Panc1 (cell line): ENCODE results near the gene NFATC4. TPM values are rescaled to one million over a fixed set of nuclear protein-coding genes. Genes with fewer than 3 reads are reported as not detected.

Source experiments
- ATAC-seq: fragments of 200-7000 bp; cut with Tn5 transposase; 2 replicates; pipeline ENCODE4 v1.9.1; 2020; ENCODE audit warnings: mild to moderate bottlenecking, moderate library complexity
- BruUV-seq: library from RNA; stranded (reverse); fragments of 400-500 nt; replicated peaks from 2 replicates; lab custom pipeline; 2021; lab: Mats Ljungman, UMichigan
- CTCF ChIA-PET: fragments of 300-600 bp; sonication (Branson Sonifier 250); formaldehyde crosslinking; loops from one replicate; lab custom pipeline; 2022; ENCODE audit warnings: antibody characterized with exemption; lab: Charles Lee
- POLR2A ChIA-PET: fragments of 300-600 bp; sonication (Branson Sonifier 250); formaldehyde crosslinking; loops from one replicate; lab custom pipeline; 2022; ENCODE audit warnings: antibody characterized with exemption; lab: Charles Lee
- DNase-seq: peaks from one replicate; pipeline ENCODE4 v3.0.0-alpha.2; 2010; ENCODE audit warnings: low read depth, low spot score
- H3K27ac ChIP-seq: 2 replicates; pipeline ENCODE4 v1.5.1; 2011; ENCODE audit warnings: mild to moderate bottlenecking, low read length, inconsistent platforms
- H3K27me3 ChIP-seq: fragments of 200-500 bp; sonication (Bioruptor generic); 2 replicates; pipeline ENCODE4 v1.6.0; 2014; ENCODE audit warnings: low read length, inconsistent platforms; ENCODE audit not compliant: control insufficient read depth, insufficient read depth
- H3K36me3 ChIP-seq: fragments of 200-500 bp; sonication (Bioruptor generic); 2 replicates; pipeline ENCODE4 v1.5.1; 2014; ENCODE audit warnings: inconsistent platforms, mild to moderate bottlenecking, low read length, moderate library complexity; ENCODE audit not compliant: control insufficient read depth, insufficient read depth
- H3K4me1 ChIP-seq: 2 replicates; pipeline ENCODE4 v1.5.1; 2011; ENCODE audit warnings: inconsistent platforms, mild to moderate bottlenecking, low read length, moderate library complexity; ENCODE audit not compliant: control insufficient read depth, insufficient read depth
- H3K4me3 ChIP-seq, 2 experiments: 2 replicates each; pipeline ENCODE4 v1.5.1; 2011 to 2012; ENCODE audit warnings: low read depth in 2 of 2, low read length in 2 of 2, mild to moderate bottlenecking in 2 of 2, inconsistent platforms in 1 of 2, moderate library complexity in 1 of 2
- H3K9me3 ChIP-seq: fragments of 200-500 bp; sonication (Bioruptor generic); 2 replicates; pipeline ENCODE4 v1.5.1; 2014; ENCODE audit warnings: low read depth, mild to moderate bottlenecking, inconsistent platforms, low read length, moderate library complexity; ENCODE audit not compliant: control insufficient read depth, insufficient read depth
- CTCF ChIP-seq: fragments of 450-650 bp; IDR thresholded peaks from 2 replicates; pipeline ENCODE4 v1.5.1; 2017; ENCODE audit warnings: mild to moderate bottlenecking
- POLR2AphosphoS5 ChIP-seq: IDR thresholded peaks from 2 replicates; pipeline ENCODE4 v1.6.1; 2012; ENCODE audit warnings: mild to moderate bottlenecking, low read depth, low read length, moderate library complexity
- REST ChIP-seq, 2 experiments: IDR thresholded peaks; 2 replicates each; pipeline ENCODE4 v1.6.1; 2011 to 2012; ENCODE audit warnings: low read depth in 2 of 2, control low read depth in 1 of 2, low read length in 1 of 2, mild to moderate bottlenecking in 1 of 2, moderate library complexity in 1 of 2; ENCODE audit not compliant: insufficient read depth in 1 of 2
- SIN3A ChIP-seq: IDR thresholded peaks from 2 replicates; pipeline ENCODE4 v1.6.1; 2012; ENCODE audit warnings: low read depth, mild to moderate bottlenecking, low read length, moderate library complexity, borderline replicate concordance; ENCODE audit not compliant: insufficient read depth
- TCF7L2 ChIP-seq: IDR thresholded peaks from 2 replicates; pipeline ENCODE4 v1.6.1; 2011; ENCODE audit warnings: mild to moderate bottlenecking, low read depth, low read length, inconsistent platforms
- in situ Hi-C: cut with HindIII; loops from 2 replicates; pipeline ENCODE4 v1.10.0; 2016; ENCODE audit warnings: low sequenced_read_pairs, low pct_unique_long_range_greater_than_20kb
- intact Hi-C: fragments of 100-400 bp; cut with micrococcal nuclease; formaldehyde crosslinking; loops from one replicate; pipeline ENCODE4 v1.10.0; 2022; ENCODE audit not compliant: unreplicated experiment
- total RNA-seq: library from RNA; stranded (reverse); gene quantifications from one replicate; pipeline ENCODE4 v1.2.1, GENCODE V29; 2021; ENCODE audit not compliant: unreplicated experiment

NFATC4 gene
- total RNA-seq, 1 experiment from 2014 or later: 0.36 TPM

DNA sequence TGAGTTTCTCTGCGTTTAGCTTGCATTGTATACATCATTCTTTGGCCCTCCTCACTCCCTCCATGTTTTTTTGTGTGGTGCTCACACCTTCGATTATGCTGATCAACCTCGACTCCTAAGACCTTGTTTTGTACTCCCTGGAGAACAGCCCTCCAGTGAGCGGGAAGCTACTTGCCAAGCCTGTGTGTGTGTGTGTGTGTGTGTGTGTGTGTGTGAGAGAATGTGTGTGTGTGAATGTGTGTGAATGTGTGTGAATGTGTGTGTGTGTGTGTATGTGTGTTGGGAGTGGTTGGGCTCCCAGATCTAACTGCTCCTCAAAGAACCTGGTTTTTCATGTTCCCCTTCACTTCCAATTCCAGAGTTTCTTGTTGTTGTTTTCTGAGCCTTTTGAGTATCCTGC is 36.8 kb downstream of the NFATC4 start:
- DNase-seq (no peak), ATAC-seq (no peak)
- H3K36me3 ChIP-seq: no peaks in the 10 kb centered on the region
- H3K4me3 ChIP-seq: no peak overlapping the region
- BruUV-seq: no TSS peak
- H3K27ac ChIP-seq: no peak overlapping the region
- H3K9me3 ChIP-seq: no peaks in the 10 kb centered on the region
- CTCF ChIA-PET: no interaction called here
- H3K4me1 ChIP-seq: no peaks in the 10 kb centered on the region
- peaks cover 3% of the 10 kb centered on the region for H3K27me3 ChIP-seq
- in situ Hi-C loops (no loop called here), intact Hi-C loops (no loop called here)
- POLR2A ChIA-PET: no interaction called here
- TF ChIP-seq TCF7L2: no peak
- no peak for TF ChIP-seq SIN3A
- no peak for TF ChIP-seq POLR2AphosphoS5
- no peak for TF ChIP-seq CTCF
- TF ChIP-seq REST (IDR thresholded peaks at IDR 0.05; ENCODE audit: insufficient read depth in 1 of 2, low read depth in 2 of 2, low read length in 1 of 2): no peak

DNA sequence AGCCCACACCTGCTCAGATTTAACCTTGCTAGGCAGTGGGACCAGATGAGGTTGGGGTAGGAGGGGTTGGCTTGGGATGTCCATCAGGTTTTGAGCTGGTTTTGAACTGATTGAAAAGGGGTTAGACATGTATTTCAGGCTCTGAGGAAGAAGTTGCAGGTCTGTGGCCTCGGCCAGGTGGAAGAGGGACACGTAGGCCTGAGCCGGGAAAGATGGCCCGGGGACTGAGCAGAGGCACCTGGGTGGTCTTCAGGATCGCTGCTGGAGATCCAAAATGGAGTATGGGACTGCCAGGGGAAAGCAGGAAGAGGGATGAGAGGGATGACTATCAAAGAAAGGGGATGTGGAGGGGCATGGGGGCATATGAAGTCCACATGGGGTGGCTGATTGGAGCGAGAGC is 38.4 kb downstream of the NFATC4 start:
- Histone ChIP-seq H3K36me3 (no peaks in the 10 kb centered on the region), H3K27me3 (peaks cover 3% of the 10 kb centered on the region), H3K4me3 (no peak overlapping the region), H3K27ac (no peak overlapping the region), H3K9me3 (no peaks in the 10 kb centered on the region), H3K4me1 (no peaks in the 10 kb centered on the region)
- intact Hi-C loops (no loop called here), in situ Hi-C loops (no loop called here)
- ChIA-PET CTCF (no interaction called here), POLR2A (no interaction called here)
- ATAC-seq (no peak), DNase-seq (no peak)
- no TSS peak for BruUV-seq
- TF ChIP-seq REST (IDR thresholded peaks at IDR 0.05; ENCODE audit: insufficient read depth in 1 of 2, low read depth in 2 of 2, low read length in 1 of 2) (no peak), POLR2AphosphoS5 (no peak), TCF7L2 (no peak), SIN3A (no peak), CTCF (no peak)
